ENCODE results near the gene ZNF526.

The ZNF526 gene

DNA sequence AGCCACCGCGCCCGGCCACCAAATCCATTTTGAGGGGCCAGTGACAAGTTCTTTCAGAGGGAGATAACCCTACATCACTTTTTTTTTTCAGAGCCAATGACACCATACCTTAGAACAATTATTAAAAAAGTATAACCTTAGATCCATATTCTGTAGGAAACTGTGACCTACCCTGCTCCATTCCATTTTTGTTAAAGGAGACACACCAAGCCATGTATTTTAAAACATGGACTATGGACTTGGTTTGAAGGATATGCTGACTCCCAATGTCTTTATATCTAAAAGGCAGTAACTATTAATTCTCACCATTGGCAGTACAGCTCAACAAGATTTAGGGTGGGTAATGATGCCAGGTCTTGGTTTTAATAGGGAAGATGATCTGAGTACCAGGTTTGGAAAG lies 21.2 kb downstream of the ZNF526 start:
- Histone ChIP-seq H3K9ac (ENCODE audit: low read depth, low read length, poor library complexity) (no peak overlapping the region), H2BK5ac (ENCODE audit: low read length) (no peak overlapping the region), H3K14ac (ENCODE audit: low read length) (no peak overlapping the region), H3K4me2 (ENCODE audit: insufficient read depth, low read length, poor library complexity, severe bottlenecking) (peak overlapping the region; percentile 61), H2AK5ac (ENCODE audit: low read depth, low read length) (no peak overlapping the region), H2BK15ac (ENCODE audit: low read length) (no peak overlapping the region), H3K27ac (replicated peaks; ENCODE audit: low read length) (no peak overlapping the region), H3K36me3 (replicated peaks in 1 of 2; ENCODE audit: control insufficient read depth in 2 of 2, insufficient read depth in 2 of 2, low read length in 2 of 2) (peaks cover 13 to 38% of the 10 kb centered on the region in 2 donors), H2BK12ac (ENCODE audit: low read length) (no peak overlapping the region), H3K4me1 (ENCODE audit: control insufficient read depth in 2 of 2, insufficient read depth in 1 of 2, low read depth in 1 of 2, low read length in 2 of 2) (peaks cover 0 to 8% of the 10 kb centered on the region in 2 donors), H3K23ac (ENCODE audit: low read depth, low read length, poor library complexity) (no peak overlapping the region), H3K4ac (ENCODE audit: low read length) (no peak overlapping the region), H3K18ac (ENCODE audit: low read length) (no peak overlapping the region), H2AFZ (ENCODE audit: low read length) (no peak overlapping the region), H3K4me3 (ENCODE audit: low read length in 2 of 2) (peak overlapping the region; percentile 52 to 86), H4K8ac (ENCODE audit: low read depth, low read length) (no peak overlapping the region), H3K9me3 (replicated peaks in 1 of 2; ENCODE audit: control insufficient read depth in 2 of 2, insufficient read depth in 1 of 2, low read depth in 1 of 2, low read length in 2 of 2) (no peaks in the 10 kb centered on the region), H4K91ac (ENCODE audit: low read depth, low read length, poor library complexity) (no peak overlapping the region), H3K27me3 (ENCODE audit: control insufficient read depth in 3 of 3, insufficient read depth in 3 of 3, low read depth in 1 of 3, low read length in 3 of 3) (no peaks in the 10 kb centered on the region), H2BK120ac (ENCODE audit: low read depth, low read length) (no peak overlapping the region), H3K79me1 (ENCODE audit: low read depth, low read length) (peaks cover 9% of the 10 kb centered on the region)
- WGBS, 2 donors (ENCODE audit: extremely low coverage in 2 of 2, insufficient read length in 2 of 2, insufficient replicate concordance in 1 of 2): no CpG with 5 or more reads among the region's 3 CpGs
- DNase-seq (ENCODE audit: low spot score): no peak

DNA sequence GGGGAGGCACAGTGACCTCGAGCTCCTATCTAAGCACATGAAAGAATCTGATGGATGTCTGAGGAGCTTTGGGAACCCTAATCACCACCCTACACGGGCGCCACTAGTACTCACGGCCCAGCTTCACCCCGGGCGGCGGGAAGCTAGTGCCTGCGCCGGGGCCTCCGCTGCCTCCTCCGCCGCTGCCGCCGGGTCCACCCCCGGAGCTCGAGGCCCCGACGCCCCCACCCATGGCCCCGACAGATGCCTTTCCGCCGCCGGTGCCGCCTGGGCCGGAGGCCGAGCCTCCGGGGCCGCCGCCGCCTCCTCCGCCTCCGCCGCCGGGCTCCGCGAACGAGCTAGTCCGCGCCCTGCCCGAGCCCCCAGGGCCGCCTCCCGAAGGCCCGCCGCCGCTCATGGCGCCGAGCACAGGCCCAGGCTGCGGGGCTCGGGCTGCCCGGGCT lies 22.0 kb downstream of the ZNF526 start:
- H3K27me3 ChIP-seq (ENCODE audit: control insufficient read depth in 3 of 3, insufficient read depth in 3 of 3, low read depth in 1 of 3, low read length in 3 of 3): no peaks in the 10 kb centered on the region
- no CpG with 5 or more reads among the region's 49 CpGs for WGBS, 2 donors (ENCODE audit: extremely low coverage in 2 of 2, insufficient read length in 2 of 2, insufficient replicate concordance in 1 of 2)
- peak overlapping the region; percentile 9 for H3K23ac ChIP-seq (ENCODE audit: low read depth, low read length, poor library complexity)
- H3K27ac ChIP-seq (replicated peaks; ENCODE audit: low read length): no peak overlapping the region
- no peak overlapping the region for H4K91ac ChIP-seq (ENCODE audit: low read depth, low read length, poor library complexity)
- no peaks in the 10 kb centered on the region for H3K9me3 ChIP-seq (replicated peaks in 1 of 2; ENCODE audit: control insufficient read depth in 2 of 2, insufficient read depth in 1 of 2, low read depth in 1 of 2, low read length in 2 of 2)
- peak overlapping the region; percentile 34 for H2AK5ac ChIP-seq (ENCODE audit: low read depth, low read length)
- H3K4me2 ChIP-seq (ENCODE audit: insufficient read depth, low read length, poor library complexity, severe bottlenecking): peak overlapping the region; percentile 61
- no peak for DNase-seq (ENCODE audit: low spot score)
- peak overlapping the region; percentile 89 for H3K18ac ChIP-seq (ENCODE audit: low read length)
- peaks cover 0 to 8% of the 10 kb centered on the region in 2 donors for H3K4me1 ChIP-seq (ENCODE audit: control insufficient read depth in 2 of 2, insufficient read depth in 1 of 2, low read depth in 1 of 2, low read length in 2 of 2)
- H3K4ac ChIP-seq (ENCODE audit: low read length): no peak overlapping the region
- H3K14ac ChIP-seq (ENCODE audit: low read length): no peak overlapping the region
- no peak overlapping the region for H2BK5ac ChIP-seq (ENCODE audit: low read length)
- peak overlapping the region; percentile 27 for H2BK120ac ChIP-seq (ENCODE audit: low read depth, low read length)
- H2AFZ ChIP-seq (ENCODE audit: low read length): peak overlapping the region; percentile 63
- peak overlapping the region; percentile 88 for H3K9ac ChIP-seq (ENCODE audit: low read depth, low read length, poor library complexity)
- peak overlapping the region; percentile 52 to 86 for H3K4me3 ChIP-seq (ENCODE audit: low read length in 2 of 2)
- no peak overlapping the region for H2BK15ac ChIP-seq (ENCODE audit: low read length)
- no peak overlapping the region for H2BK12ac ChIP-seq (ENCODE audit: low read length)
- H3K36me3 ChIP-seq (replicated peaks in 1 of 2; ENCODE audit: control insufficient read depth in 2 of 2, insufficient read depth in 2 of 2, low read length in 2 of 2): peaks cover 11 to 36% of the 10 kb centered on the region in 2 donors
- H4K8ac ChIP-seq (ENCODE audit: low read depth, low read length): no peak overlapping the region
- H3K79me1 ChIP-seq (ENCODE audit: low read depth, low read length): peaks cover 9% of the 10 kb centered on the region

DNA sequence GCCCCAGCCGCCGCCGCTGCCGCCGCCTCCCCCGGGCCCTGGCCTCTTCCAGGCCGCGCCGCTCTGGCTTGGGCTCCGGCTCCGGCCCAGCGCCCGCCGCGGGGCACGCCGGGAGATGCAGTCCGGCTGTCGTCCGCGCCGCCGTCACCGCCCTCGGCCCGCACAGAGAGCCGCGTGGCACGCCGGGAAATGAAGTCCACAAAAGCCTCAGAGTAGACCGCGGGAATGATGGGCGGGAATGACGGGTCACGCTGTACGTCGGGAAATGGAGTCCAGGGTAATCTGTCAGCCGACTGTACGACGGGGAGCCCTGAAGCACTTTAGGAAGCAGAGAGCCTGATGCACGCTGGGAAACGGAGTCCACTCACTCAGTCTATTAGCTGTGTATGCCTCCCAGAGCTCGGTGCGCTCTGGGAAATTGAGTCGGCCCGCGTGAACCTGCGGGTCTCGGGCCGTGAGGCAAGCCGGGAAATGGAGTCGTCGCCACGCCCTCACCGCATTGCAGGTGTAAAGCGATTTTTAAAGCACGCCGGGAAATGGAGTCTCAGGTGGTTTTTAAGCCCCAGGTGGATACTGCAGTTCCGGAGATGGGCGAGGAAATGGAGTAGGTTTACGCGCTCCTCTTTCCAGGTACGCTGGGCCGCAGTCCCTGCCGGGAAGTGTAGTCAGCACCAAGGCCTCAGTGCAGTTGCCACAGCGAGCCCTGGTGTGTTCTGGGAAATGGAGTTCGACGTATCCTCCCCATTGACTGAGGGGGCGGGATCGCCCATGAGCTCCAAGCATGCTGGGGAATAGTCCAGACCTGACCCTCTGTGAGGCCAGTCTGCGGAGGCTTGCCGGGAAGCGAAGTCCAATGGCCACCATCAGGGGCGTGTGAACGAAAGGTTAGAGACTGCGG lies 22.6 kb downstream of the ZNF526 start, which contains the start of gene GSK3A:
TSS of gene GSK3A (minus strand) at position 91 of the 898 bp plus-strand sequence. CDS start 137 bp downstream, outside the sequence.
- peak; percentile 99 for DNase-seq (ENCODE audit: low spot score)
- Histone ChIP-seq H2BK12ac (ENCODE audit: low read length) (no peak within 1 kb of the TSS), H2BK120ac (ENCODE audit: low read depth, low read length) (peak within 1 kb of the TSS; percentile 27), H4K91ac (ENCODE audit: low read depth, low read length, poor library complexity) (no peak within 1 kb of the TSS), H2AFZ (ENCODE audit: low read length) (peak within 1 kb of the TSS; percentile 85), H2AK5ac (ENCODE audit: low read depth, low read length) (peak within 1 kb of the TSS; percentile 34), H4K8ac (ENCODE audit: low read depth, low read length) (no peak within 1 kb of the TSS), H3K14ac (ENCODE audit: low read length) (no peak within 1 kb of the TSS), H2BK15ac (ENCODE audit: low read length) (no peak within 1 kb of the TSS), H3K9ac (ENCODE audit: low read depth, low read length, poor library complexity) (peak within 1 kb of the TSS; percentile 88), H3K27ac (replicated peaks; ENCODE audit: low read length) (peak within 1 kb of the TSS; percentile 75), H3K36me3 (replicated peaks in 1 of 2; ENCODE audit: control insufficient read depth in 2 of 2, insufficient read depth in 2 of 2, low read length in 2 of 2) (peaks cover 11 to 38% of the 10 kb centered on the region in 2 donors), H3K18ac (ENCODE audit: low read length) (peak within 1 kb of the TSS; percentile 89), H3K4me3 (ENCODE audit: low read length in 2 of 2) (peak within 1 kb of the TSS; percentile 52 to 86), H3K79me1 (ENCODE audit: low read depth, low read length) (peaks cover 9% of the 10 kb centered on the region), H3K9me3 (replicated peaks in 1 of 2; ENCODE audit: control insufficient read depth in 2 of 2, insufficient read depth in 1 of 2, low read depth in 1 of 2, low read length in 2 of 2) (no peaks in the 10 kb centered on the region), H3K4me2 (ENCODE audit: insufficient read depth, low read length, poor library complexity, severe bottlenecking) (peak within 1 kb of the TSS; percentile 61), H3K27me3 (ENCODE audit: control insufficient read depth in 3 of 3, insufficient read depth in 3 of 3, low read depth in 1 of 3, low read length in 3 of 3) (no peaks in the 10 kb centered on the region), H3K4ac (ENCODE audit: low read length) (no peak within 1 kb of the TSS), H3K23ac (ENCODE audit: low read depth, low read length, poor library complexity) (peak within 1 kb of the TSS; percentile 9), H3K4me1 (ENCODE audit: control insufficient read depth in 2 of 2, insufficient read depth in 1 of 2, low read depth in 1 of 2, low read length in 2 of 2) (peaks cover 0 to 8% of the 10 kb centered on the region in 2 donors), H2BK5ac (ENCODE audit: low read length) (no peak within 1 kb of the TSS)
- no CpG with 5 or more reads among the region's 76 CpGs for WGBS, 2 donors (ENCODE audit: extremely low coverage in 2 of 2, insufficient read length in 2 of 2, insufficient replicate concordance in 1 of 2)
